Adrenal gland (tissue), 5 donors: ENCODE results near the gene RNF166.

Experiments used
- POLR2A ChIP-seq, 2 donors: fragments of 450-650 bp; IDR thresholded peaks; one replicate each; pipeline ENCODE4 v1.6.1; 2017; ENCODE audit warnings: antibody characterized with exemption in 2 of 2, mild to moderate bottlenecking in 2 of 2, moderate library complexity in 1 of 2
- TF ChIP-seq, protein P1 (sequence below), 6 experiments: fragments of 450-650 bp in 4 of 6; fragments of 200-600 bp in 2 of 6; sonication (generic) in 1 of 6; IDR thresholded peaks; 1 replicate in 5 of 6; 2 replicates in 1 of 6; pipeline versions ENCODE4 v1.5.1 to v1.8.0; 2016 to 2021; ENCODE audit warnings: antibody characterized with exemption in 6 of 6, mild to moderate bottlenecking in 2 of 6, moderate library complexity in 1 of 6
- donor health status: DM: no; HTN: no; CAD: no.

DNA sequence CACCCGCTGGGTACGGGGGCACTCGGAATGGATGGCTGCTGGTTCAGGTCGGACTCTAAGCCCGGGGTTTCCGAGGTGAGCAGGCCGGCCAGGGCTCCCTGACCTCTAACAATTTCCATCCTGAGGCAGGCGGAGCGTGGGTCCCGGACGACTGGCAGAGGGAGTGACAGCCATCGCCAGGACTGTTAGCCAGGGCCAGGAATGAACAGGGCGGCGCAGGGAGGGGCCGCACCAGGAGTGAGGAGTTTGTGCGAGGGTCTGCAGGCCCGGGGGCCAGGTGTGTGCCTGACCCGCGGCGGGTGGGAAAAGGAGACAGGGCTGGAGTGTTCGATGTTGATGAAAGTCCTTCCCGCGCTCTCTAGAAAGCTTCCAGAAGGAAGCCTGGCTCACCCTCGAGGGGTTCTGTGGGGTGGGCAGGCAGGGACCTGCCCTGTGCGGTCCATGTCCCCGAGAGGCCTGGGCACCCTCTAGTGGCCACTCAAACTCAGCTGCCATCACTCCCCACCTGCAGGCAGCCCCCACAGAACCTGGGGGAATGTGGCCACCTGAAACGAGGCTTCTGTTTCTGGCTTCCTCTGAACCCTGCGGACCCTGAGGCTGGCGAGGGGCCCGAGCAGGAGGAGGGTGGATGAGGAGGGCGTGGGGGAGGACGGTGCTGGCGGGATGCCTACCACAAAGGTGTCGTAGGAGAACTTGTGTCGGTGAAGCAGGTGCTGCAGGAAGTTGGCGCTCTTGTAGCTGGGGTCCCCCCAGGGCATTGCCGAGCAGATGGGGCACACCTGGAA is 8.2 kb downstream of the RNF166 start:
- TF ChIP-seq, protein P1, sequence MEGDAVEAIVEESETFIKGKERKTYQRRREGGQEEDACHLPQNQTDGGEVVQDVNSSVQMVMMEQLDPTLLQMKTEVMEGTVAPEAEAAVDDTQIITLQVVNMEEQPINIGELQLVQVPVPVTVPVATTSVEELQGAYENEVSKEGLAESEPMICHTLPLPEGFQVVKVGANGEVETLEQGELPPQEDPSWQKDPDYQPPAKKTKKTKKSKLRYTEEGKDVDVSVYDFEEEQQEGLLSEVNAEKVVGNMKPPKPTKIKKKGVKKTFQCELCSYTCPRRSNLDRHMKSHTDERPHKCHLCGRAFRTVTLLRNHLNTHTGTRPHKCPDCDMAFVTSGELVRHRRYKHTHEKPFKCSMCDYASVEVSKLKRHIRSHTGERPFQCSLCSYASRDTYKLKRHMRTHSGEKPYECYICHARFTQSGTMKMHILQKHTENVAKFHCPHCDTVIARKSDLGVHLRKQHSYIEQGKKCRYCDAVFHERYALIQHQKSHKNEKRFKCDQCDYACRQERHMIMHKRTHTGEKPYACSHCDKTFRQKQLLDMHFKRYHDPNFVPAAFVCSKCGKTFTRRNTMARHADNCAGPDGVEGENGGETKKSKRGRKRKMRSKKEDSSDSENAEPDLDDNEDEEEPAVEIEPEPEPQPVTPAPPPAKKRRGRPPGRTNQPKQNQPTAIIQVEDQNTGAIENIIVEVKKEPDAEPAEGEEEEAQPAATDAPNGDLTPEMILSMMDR (IDR thresholded peaks at IDR 0.05): peak in 3 of 6 experiments; percentile 13 to 26 (median 22)
- TF ChIP-seq POLR2A (IDR thresholded peaks at IDR 0.05): no peak
